Caco-2 (cell line): ENCODE results near the gene TNFRSF6B. TPM values are rescaled to one million over a fixed set of nuclear protein-coding genes. Genes with fewer than 3 reads are reported as not detected.

Experiments
- BruUV-seq: library from RNA; stranded (reverse); fragments of 400-500 nt; replicated peaks from 2 replicates; lab custom pipeline; 2021; lab: Mats Ljungman, UMichigan
- CTCF ChIA-PET: fragments of 300-600 bp; sonication (Branson Sonifier 250); formaldehyde crosslinking; loops from one replicate; lab custom pipeline; 2022; ENCODE audit warnings: antibody characterized with exemption; lab: Charles Lee
- POLR2A ChIA-PET: fragments of 300-600 bp; sonication (Branson Sonifier 250); formaldehyde crosslinking; loops from one replicate; lab custom pipeline; 2022; ENCODE audit warnings: antibody characterized with exemption; lab: Charles Lee
- DNase-seq, 2 experiments: peaks; one replicate each; pipeline versions ENCODE4 v3.0.0 to v3.0.0-alpha.2; 2020 to 2022
- H3K27me3 ChIP-seq: replicated peaks from 2 replicates; pipeline ENCODE4 v1.6.0; 2011; ENCODE audit warnings: low read length; ENCODE audit not compliant: control insufficient read depth, insufficient read depth
- H3K36me3 ChIP-seq: 2 replicates; pipeline ENCODE4 v1.5.1; 2011; ENCODE audit warnings: low read length; ENCODE audit not compliant: control insufficient read depth, insufficient read depth
- H3K4me1 ChIP-seq: fragments of 250-450 bp; sonication (Bioruptor Pico); 2 replicates; pipeline ENCODE4 v1.5.1; 2020; ENCODE audit warnings: mild to moderate bottlenecking
- H3K4me3 ChIP-seq: 2 replicates; pipeline ENCODE4 v1.5.1; 2011; ENCODE audit warnings: low read depth, mild to moderate bottlenecking, control low read depth, low read length
- H3K9me3 ChIP-seq: fragments of 250-450 bp; sonication (Bioruptor Pico); 2 replicates; pipeline ENCODE4 v1.5.1; 2020; ENCODE audit warnings: mild to moderate bottlenecking, moderate library complexity
- H3K27ac Mint-ChIP-seq: one replicate; pipeline ENCODE4 v1.8.0; 2022; ENCODE audit warnings: mixed read lengths; ENCODE audit not compliant: unreplicated experiment
- H3K27me3 Mint-ChIP-seq: one replicate; pipeline ENCODE4 v1.8.0; 2022; ENCODE audit warnings: mixed read lengths; ENCODE audit not compliant: insufficient read depth, unreplicated experiment
- H3K36me3 Mint-ChIP-seq: one replicate; pipeline ENCODE4 v1.8.0; 2022; ENCODE audit warnings: mild to moderate bottlenecking, mixed read lengths; ENCODE audit not compliant: insufficient read depth, unreplicated experiment
- H3K4me1 Mint-ChIP-seq: one replicate; pipeline ENCODE4 v1.8.0; 2022; ENCODE audit warnings: low read depth, mixed read lengths; ENCODE audit not compliant: unreplicated experiment
- H3K4me3 Mint-ChIP-seq: one replicate; pipeline ENCODE4 v1.8.0; 2022; ENCODE audit warnings: mild to moderate bottlenecking, moderate library complexity, mixed read lengths; ENCODE audit not compliant: unreplicated experiment
- H3K9me3 Mint-ChIP-seq: one replicate; pipeline ENCODE4 v1.8.0; 2022; ENCODE audit warnings: mixed read lengths; ENCODE audit not compliant: unreplicated experiment
- CTCF ChIP-seq, 2 experiments: fragments of 200-600 bp in 1 of 2; IDR thresholded peaks; 1 replicate in 1 of 2; 2 replicates in 1 of 2; pipeline versions ENCODE4 v1.5.1 to v1.8.0; 2011 to 2022; ENCODE audit warnings: antibody characterized with exemption in 1 of 2, control low read depth in 1 of 2, inconsistent platforms in 1 of 2, low read depth in 1 of 2, low read length in 1 of 2, mild to moderate bottlenecking in 1 of 2, moderate library complexity in 1 of 2; ENCODE audit not compliant: insufficient read depth in 1 of 2, severe bottlenecking in 1 of 2, unreplicated experiment in 1 of 2
- intact Hi-C: fragments of 100-400 bp; cut with micrococcal nuclease; formaldehyde crosslinking; loops from one replicate; pipeline ENCODE4 v1.10.0; 2022; ENCODE audit not compliant: unreplicated experiment
- total RNA-seq: library from RNA; stranded (reverse); gene quantifications from 2 replicates; pipeline ENCODE4 v1.2.3, GENCODE V29; 2022

TNFRSF6B gene
- total RNA-seq, 1 experiment from 2014 or later: not detected

GRCh38 chr20:63700199-63701050 is 4.0 kb downstream of the TNFRSF6B start:
- Mint-ChIP-seq H3K9me3 (no peaks in the 10 kb centered on the region), H3K36me3 (peaks cover 100% of the 10 kb centered on the region)

GRCh38 chr20:63701051-63701328 is 4.5 kb downstream of the TNFRSF6B start:
- Histone ChIP-seq H3K4me3 (no peak overlapping the region), H3K9me3 (no peaks in the 10 kb centered on the region), H3K27me3 (no peaks in the 10 kb centered on the region), H3K36me3 (peaks cover 8% of the 10 kb centered on the region), H3K4me1 (peaks cover 26% of the 10 kb centered on the region)
- Mint-ChIP-seq H3K9me3 (no peaks in the 10 kb centered on the region), H3K4me1 (peaks cover 11% of the 10 kb centered on the region), H3K27me3 (peaks cover 2% of the 10 kb centered on the region), H3K27ac (peak overlapping the region; percentile 30), H3K4me3 (no peak overlapping the region), H3K36me3 (peaks cover 100% of the 10 kb centered on the region)
- DNase-seq: peak in 1 of 2 experiments; percentile 14
- TF ChIP-seq CTCF (IDR thresholded peaks at IDR 0.05; ENCODE audit: insufficient read depth in 1 of 2, low read depth in 1 of 2, low read length in 1 of 2, severe bottlenecking in 1 of 2, unreplicated experiment in 1 of 2): no peak
- ChIA-PET CTCF (no interaction called here), POLR2A (no interaction called here)
- BruUV-seq: no TSS peak
- intact Hi-C loops: no loop called here

More at GRCh38 chr20:63700199-63701050, 4.0 kb downstream of the TNFRSF6B start:
- DNase-seq: peak; percentile 38 to 49
- Histone ChIP-seq H3K27me3 (no peaks in the 10 kb centered on the region), H3K4me1 (peaks cover 26% of the 10 kb centered on the region), H3K36me3 (peaks cover 5% of the 10 kb centered on the region; the same call in 1 of the 2 replicates), H3K4me3 (no peak overlapping the region), H3K9me3 (no peaks in the 10 kb centered on the region)
- H3K27me3 Mint-ChIP-seq: peaks cover 2% of the 10 kb centered on the region
- peaks cover 11% of the 10 kb centered on the region for H3K4me1 Mint-ChIP-seq
- no peak for TF ChIP-seq CTCF (IDR thresholded peaks at IDR 0.05; ENCODE audit: insufficient read depth in 1 of 2, low read depth in 1 of 2, low read length in 1 of 2, severe bottlenecking in 1 of 2, unreplicated experiment in 1 of 2)
- peak overlapping the region; percentile 30 for H3K27ac Mint-ChIP-seq
- ChIA-PET POLR2A (no interaction called here), CTCF (no interaction called here)
- no peak overlapping the region for H3K4me3 Mint-ChIP-seq
- intact Hi-C loops: no loop called here
- no TSS peak for BruUV-seq

- Mint-ChIP-seq H3K9me3 (no peaks in the 10 kb centered on the region), H3K27ac (peak overlapping the region; percentile 30), H3K4me3 (no peak overlapping the region), H3K4me1 (peaks cover 13% of the 10 kb centered on the region), H3K27me3 (no peaks in the 10 kb centered on the region), H3K36me3 (peaks cover 100% of the 10 kb centered on the region)
- DNase-seq: peak; percentile 29 to 58
- Histone ChIP-seq H3K9me3 (no peaks in the 10 kb centered on the region), H3K36me3 (peaks cover 12% of the 10 kb centered on the region), H3K27me3 (no peaks in the 10 kb centered on the region), H3K4me3 (no peak overlapping the region), H3K4me1 (peaks cover 28% of the 10 kb centered on the region)
- POLR2A ChIA-PET: no interaction called here
- BruUV-seq: no TSS peak
- CTCF ChIA-PET: no interaction called here
- no peak for TF ChIP-seq CTCF (IDR thresholded peaks at IDR 0.05; ENCODE audit: insufficient read depth in 1 of 2, low read depth in 1 of 2, low read length in 1 of 2, severe bottlenecking in 1 of 2, unreplicated experiment in 1 of 2)
- intact Hi-C loops: no loop called here
These were observed 5.0 kb downstream of the TNFRSF6B start for GRCh38 chr20:63701329-63702035.
